Measurements from ENCODE around the gene TBPL1. TPM values are rescaled to one million over a fixed set of nuclear protein-coding genes. Genes with fewer than 3 reads are reported as not detected.

Gene TBPL1
- total and polyA plus RNA-seq, 9 of the 15 experiments (the other 6 are each of a cell fraction or from before 2014, with no cell fraction given) = 78.1 to 152 (median 107) TPM

DNA sequence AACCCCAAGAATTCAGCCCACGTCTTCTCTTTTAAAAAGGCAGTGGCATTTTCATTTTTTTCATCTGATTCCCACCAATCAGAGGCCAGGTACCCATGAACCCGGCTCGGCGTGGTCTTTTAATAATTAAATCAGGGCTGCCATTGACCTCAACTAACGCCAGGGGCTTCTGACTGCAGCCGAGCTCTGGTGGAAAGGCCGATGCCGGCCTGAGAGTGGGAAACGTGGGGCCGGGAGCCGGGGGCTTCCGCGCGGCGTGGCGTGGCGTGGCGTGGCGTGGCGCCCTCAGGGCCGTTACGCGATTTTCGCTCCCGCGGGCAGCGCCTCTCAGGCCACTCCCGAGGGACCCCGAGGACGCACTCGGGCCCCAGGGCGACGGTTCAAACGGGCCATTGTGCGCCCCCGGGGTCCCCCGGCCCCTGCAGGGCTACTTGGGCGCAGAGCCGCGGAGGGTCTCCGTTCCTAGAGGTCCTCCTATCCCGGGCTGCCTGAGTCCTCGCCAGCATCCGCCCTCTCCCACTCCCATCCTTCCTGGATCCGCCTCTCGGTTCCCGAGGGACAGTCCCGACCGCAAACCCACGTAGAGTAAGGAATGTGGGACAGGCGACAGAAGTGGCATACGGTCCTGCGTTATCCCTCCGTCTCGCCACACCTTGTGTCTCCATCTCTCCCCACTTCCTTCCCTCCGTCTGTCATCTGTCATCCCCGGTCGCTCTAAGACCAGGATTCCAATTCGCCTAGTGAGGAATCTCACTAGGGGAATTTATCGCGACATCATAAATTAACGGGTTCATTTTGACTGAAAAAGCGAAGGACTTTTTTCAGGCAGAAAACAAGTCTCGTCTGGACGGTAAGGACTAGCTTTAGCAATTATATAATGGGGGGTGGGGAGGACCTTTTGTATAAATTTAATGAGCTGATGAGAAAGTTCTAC is 876 bp upstream of the TBPL1 start (continued):
- TF ChIP-seq TCF3 (CRISPR knock-in tag; IDR thresholded peaks at IDR 0.05) (no peak), RUNX1 (IDR thresholded peaks at IDR 0.05; ENCODE audit: low read depth) (no peak), KDM4B (IDR thresholded peaks at IDR 0.05; ENCODE audit: borderline replicate concordance in 2 of 2, low read depth in 1 of 2) (no peak), MYC (IDR thresholded peaks at IDR 0.05; ENCODE audit: low read depth, low read length) (no peak), MYC (CRISPR knock-in tag; IDR thresholded peaks at IDR 0.05; ENCODE audit: borderline replicate concordance, low read depth) (no peak), ZNF507 (tag; conservative IDR thresholded peaks at IDR 0.05) (no peak), ZNF12 (CRISPR knock-in tag; IDR thresholded peaks at IDR 0.05) (no peak), HMG20B (CRISPR knock-in tag; IDR thresholded peaks at IDR 0.05) (no peak), GABPA (tag; conservative IDR thresholded peaks at IDR 0.05; ENCODE audit: low read depth) (no peak), MTA2 (IDR thresholded peaks at IDR 0.05; ENCODE audit: low read depth) (no peak), L3MBTL2 (IDR thresholded peaks at IDR 0.05) (peak; percentile 32), ZNF354B (CRISPR knock-in tag; IDR thresholded peaks at IDR 0.05) (no peak), XRCC3 (IDR thresholded peaks at IDR 0.05) (no peak), RB1 (IDR thresholded peaks at IDR 0.05; ENCODE audit: low read depth) (0 out of 2 replicates have a peak, but pooled peaks have one; percentile 26), FOXK2 (conservative IDR thresholded peaks at IDR 0.05 in 1 of 2, IDR thresholded peaks at IDR 0.05 in 1 of 2; ENCODE audit: low read depth in 2 of 2) (no peak), TCFL5 (CRISPR knock-in tag; conservative IDR thresholded peaks at IDR 0.05) (no peak), ZNF121 (CRISPR knock-in tag; conservative IDR thresholded peaks at IDR 0.05) (no peak), CXXC5 (CRISPR knock-in tag; IDR thresholded peaks at IDR 0.05) (peak; percentile 72)
- TF ChIP-seq, protein P1, sequence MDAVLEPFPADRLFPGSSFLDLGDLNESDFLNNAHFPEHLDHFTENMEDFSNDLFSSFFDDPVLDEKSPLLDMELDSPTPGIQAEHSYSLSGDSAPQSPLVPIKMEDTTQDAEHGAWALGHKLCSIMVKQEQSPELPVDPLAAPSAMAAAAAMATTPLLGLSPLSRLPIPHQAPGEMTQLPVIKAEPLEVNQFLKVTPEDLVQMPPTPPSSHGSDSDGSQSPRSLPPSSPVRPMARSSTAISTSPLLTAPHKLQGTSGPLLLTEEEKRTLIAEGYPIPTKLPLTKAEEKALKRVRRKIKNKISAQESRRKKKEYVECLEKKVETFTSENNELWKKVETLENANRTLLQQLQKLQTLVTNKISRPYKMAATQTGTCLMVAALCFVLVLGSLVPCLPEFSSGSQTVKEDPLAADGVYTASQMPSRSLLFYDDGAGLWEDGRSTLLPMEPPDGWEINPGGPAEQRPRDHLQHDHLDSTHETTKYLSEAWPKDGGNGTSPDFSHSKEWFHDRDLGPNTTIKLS (IDR thresholded peaks at IDR 0.05; ENCODE audit: borderline replicate concordance, low read depth) = peak; percentile 52; the same call in 1 of the 2 replicates
- TF ChIP-seq, protein P2, sequence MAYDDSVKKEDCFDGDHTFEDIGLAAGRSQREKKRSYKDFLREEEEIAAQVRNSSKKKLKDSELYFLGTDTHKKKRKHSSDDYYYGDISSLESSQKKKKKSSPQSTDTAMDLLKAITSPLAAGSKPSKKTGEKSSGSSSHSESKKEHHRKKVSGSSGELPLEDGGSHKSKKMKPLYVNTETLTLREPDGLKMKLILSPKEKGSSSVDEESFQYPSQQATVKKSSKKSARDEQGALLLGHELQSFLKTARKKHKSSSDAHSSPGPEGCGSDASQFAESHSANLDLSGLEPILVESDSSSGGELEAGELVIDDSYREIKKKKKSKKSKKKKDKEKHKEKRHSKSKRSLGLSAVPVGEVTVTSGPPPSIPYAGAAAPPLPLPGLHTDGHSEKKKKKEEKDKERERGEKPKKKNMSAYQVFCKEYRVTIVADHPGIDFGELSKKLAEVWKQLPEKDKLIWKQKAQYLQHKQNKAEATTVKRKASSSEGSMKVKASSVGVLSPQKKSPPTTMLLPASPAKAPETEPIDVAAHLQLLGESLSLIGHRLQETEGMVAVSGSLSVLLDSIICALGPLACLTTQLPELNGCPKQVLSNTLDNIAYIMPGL (CRISPR knock-in tag; IDR thresholded peaks at IDR 0.05) = no peak
- TF ChIP-seq, protein P3, sequence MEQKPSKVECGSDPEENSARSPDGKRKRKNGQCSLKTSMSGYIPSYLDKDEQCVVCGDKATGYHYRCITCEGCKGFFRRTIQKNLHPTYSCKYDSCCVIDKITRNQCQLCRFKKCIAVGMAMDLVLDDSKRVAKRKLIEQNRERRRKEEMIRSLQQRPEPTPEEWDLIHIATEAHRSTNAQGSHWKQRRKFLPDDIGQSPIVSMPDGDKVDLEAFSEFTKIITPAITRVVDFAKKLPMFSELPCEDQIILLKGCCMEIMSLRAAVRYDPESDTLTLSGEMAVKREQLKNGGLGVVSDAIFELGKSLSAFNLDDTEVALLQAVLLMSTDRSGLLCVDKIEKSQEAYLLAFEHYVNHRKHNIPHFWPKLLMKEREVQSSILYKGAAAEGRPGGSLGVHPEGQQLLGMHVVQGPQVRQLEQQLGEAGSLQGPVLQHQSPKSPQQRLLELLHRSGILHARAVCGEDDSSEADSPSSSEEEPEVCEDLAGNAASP (IDR thresholded peaks at IDR 0.05) = no peak
- TF ChIP-seq, protein P4, sequence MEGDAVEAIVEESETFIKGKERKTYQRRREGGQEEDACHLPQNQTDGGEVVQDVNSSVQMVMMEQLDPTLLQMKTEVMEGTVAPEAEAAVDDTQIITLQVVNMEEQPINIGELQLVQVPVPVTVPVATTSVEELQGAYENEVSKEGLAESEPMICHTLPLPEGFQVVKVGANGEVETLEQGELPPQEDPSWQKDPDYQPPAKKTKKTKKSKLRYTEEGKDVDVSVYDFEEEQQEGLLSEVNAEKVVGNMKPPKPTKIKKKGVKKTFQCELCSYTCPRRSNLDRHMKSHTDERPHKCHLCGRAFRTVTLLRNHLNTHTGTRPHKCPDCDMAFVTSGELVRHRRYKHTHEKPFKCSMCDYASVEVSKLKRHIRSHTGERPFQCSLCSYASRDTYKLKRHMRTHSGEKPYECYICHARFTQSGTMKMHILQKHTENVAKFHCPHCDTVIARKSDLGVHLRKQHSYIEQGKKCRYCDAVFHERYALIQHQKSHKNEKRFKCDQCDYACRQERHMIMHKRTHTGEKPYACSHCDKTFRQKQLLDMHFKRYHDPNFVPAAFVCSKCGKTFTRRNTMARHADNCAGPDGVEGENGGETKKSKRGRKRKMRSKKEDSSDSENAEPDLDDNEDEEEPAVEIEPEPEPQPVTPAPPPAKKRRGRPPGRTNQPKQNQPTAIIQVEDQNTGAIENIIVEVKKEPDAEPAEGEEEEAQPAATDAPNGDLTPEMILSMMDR (IDR thresholded peaks at IDR 0.05 in 2 of 3, conservative IDR thresholded peaks at IDR 0.05 in 1 of 3; ENCODE audit: insufficient read depth in 2 of 3, low read depth in 1 of 3, low read length in 3 of 3) = peak; percentile 41 to 49 (median 43); a peak in 5 of 6 replicates

Data from K562 (cell line).